HepG2 (cell line): ENCODE data around the gene KLF11. TPM values are rescaled to one million over a fixed set of nuclear protein-coding genes. Genes with fewer than 3 reads are reported as not detected.

ENCODE experiments used
- ATAC-seq: fragments of 200-7000 bp; cut with Tn5 transposase; 3 replicates; pipeline ENCODE4 v1.9.1; 2020; ENCODE audit warnings: mild to moderate bottlenecking, moderate library complexity
- BruUV-seq: library from RNA; stranded (reverse); fragments of 400-500 nt; replicated peaks from 2 replicates; lab custom pipeline; 2021; lab: Mats Ljungman, UMichigan
- CTCF ChIA-PET: fragments of 300-600 bp; formaldehyde crosslinking; extraction: SDS; loops from one replicate; lab custom pipeline; 2021; ENCODE audit warnings: low total read pairs, inconsistent platforms, low intra/inter-chr PET ratio; lab: Yijun Ruan, JAX
- POLR2A ChIA-PET: fragments of 350-600 bp; sonication (Branson Sonifier 250); formaldehyde crosslinking; loops from one replicate; lab custom pipeline; 2020; ENCODE audit warnings: antibody characterized with exemption, inconsistent platforms; lab: Yijun Ruan, JAX
- DNase-seq: peaks from one replicate; pipeline ENCODE4 v3.0.0-alpha.2; 2015; ENCODE audit warnings: low spot score
- FAIRE-seq: peaks from 3 replicates; lab custom pipeline; 2011; peaks lifted over from hg19 to GRCh38; lab: Jason Lieb, UNC
- H2AFZ ChIP-seq: one replicate; pipeline ENCODE4 v1.6.1; 2011; ENCODE audit warnings: low read length, inconsistent platforms
- H3K27ac ChIP-seq: fragments of 300-600 bp; 3 replicates; pipeline ENCODE4 v1.8.0; 2011; ENCODE audit warnings: mixed run types, mild to moderate bottlenecking, mixed read lengths, low read length, inconsistent platforms; ENCODE audit not compliant: insufficient read depth; ENCODE audit errors: extremely low read length
- H3K27me3 ChIP-seq, 2 experiments: fragments of 200-600 bp in 1 of 2; 2 replicates in 1 of 2; 3 replicates in 1 of 2; pipeline versions ENCODE4 v1.6.0 to v1.8.0; 2011; ENCODE audit warnings: low read length in 2 of 2, mild to moderate bottlenecking in 2 of 2, moderate library complexity in 2 of 2, inconsistent platforms in 1 of 2; ENCODE audit not compliant: insufficient read depth in 2 of 2, control insufficient read depth in 1 of 2
- H3K36me3 ChIP-seq, 2 experiments: fragments of 200-600 bp in 1 of 2; replicated peaks in 1 of 2; 2 replicates in 1 of 2; 3 replicates in 1 of 2; pipeline versions ENCODE4 v1.5.1 to v1.8.0; 2011; ENCODE audit warnings: low read length in 2 of 2, inconsistent platforms in 1 of 2; ENCODE audit not compliant: insufficient read depth in 2 of 2, control insufficient read depth in 1 of 2
- H3K4me1 ChIP-seq: 2 replicates; pipeline ENCODE4 v1.5.1; 2012; ENCODE audit warnings: low read length, inconsistent platforms; ENCODE audit not compliant: insufficient read depth
- H3K4me2 ChIP-seq: 2 replicates; pipeline ENCODE4 v1.6.0; 2011; ENCODE audit warnings: low read depth, low read length, inconsistent platforms
- H3K4me3 ChIP-seq, 3 experiments: fragments of 200-600 bp in 1 of 3; sonication (generic), shearing (Covaris generic) in 1 of 3; replicated peaks in 1 of 3; 2 replicates each; pipeline ENCODE4 v1.5.1; 2011 to 2016; ENCODE audit warnings: low read length in 3 of 3, inconsistent platforms in 2 of 3, low read depth in 2 of 3, mild to moderate bottlenecking in 2 of 3, control low read depth in 1 of 3, mixed read lengths in 1 of 3; ENCODE audit not compliant: insufficient read depth in 1 of 3
- H3K79me2 ChIP-seq: one replicate; pipeline ENCODE4 v1.6.1; 2011; ENCODE audit warnings: low read length, inconsistent platforms; ENCODE audit not compliant: insufficient read depth
- H3K9ac ChIP-seq: 2 replicates; pipeline ENCODE4 v1.6.0; 2011; ENCODE audit warnings: mild to moderate bottlenecking, low read depth, low read length, inconsistent platforms; ENCODE audit not compliant: insufficient read depth
- H3K9me3 ChIP-seq: 2 replicates; pipeline ENCODE4 v1.5.1; 2012; ENCODE audit warnings: mild to moderate bottlenecking, low read length
- H4K20me1 ChIP-seq: 2 replicates; pipeline ENCODE4 v1.6.0; 2011; ENCODE audit warnings: inconsistent platforms, mild to moderate bottlenecking, low read length, moderate library complexity; ENCODE audit not compliant: insufficient read depth
- NCOR1 ChIP-seq: fragments of 200-600 bp; sonication (generic); IDR thresholded peaks from 2 replicates; pipeline ENCODE4 v1.7.0; 2017; ENCODE audit warnings: antibody characterized with exemption, low read length, borderline replicate concordance
- POLR2AphosphoS2 ChIP-seq: IDR thresholded peaks from 2 replicates; pipeline ENCODE4 v1.6.1; 2011; ENCODE audit warnings: low read depth, low read length, improper control_type of control experiment
- RAD21 ChIP-seq: fragments of 450-650 bp; formaldehyde crosslinking; IDR thresholded peaks from 2 replicates; pipeline ENCODE4 v1.5.0; 2020; ENCODE audit warnings: mild to moderate bottlenecking
- STAG1 ChIP-seq: sonication (generic); formaldehyde crosslinking; IDR thresholded peaks from 2 replicates; pipeline ENCODE4 v1.4.0; 2020; ENCODE audit warnings: missing genetic modification reagents
- WGBS: methylation state at CpG from one replicate; pipeline ENCODE4 v1.1.6; 2017; ENCODE audit warnings: low lambda C conversion rate; 5-methylcytosine and 5-hydroxymethylcytosine counted together
- in situ Hi-C: cut with HindIII; loops from 2 replicates; pipeline ENCODE4 v1.10.0; 2017; ENCODE audit warnings: low pct_unique_long_range_greater_than_20kb; ENCODE audit not compliant: extremely low pct_ligation_motif_present
- intact Hi-C: fragments of 100-400 bp; cut with micrococcal nuclease; formaldehyde crosslinking; loops from one replicate; pipeline ENCODE4 v1.10.0; 2022; ENCODE audit not compliant: unreplicated experiment
- polyA plus RNA-seq, 8 experiments: library from polyadenylated mRNA; depleted of rRNA in 3 of 8; stranded (reverse) in 7 of 8; unstranded in 1 of 8; fragments of >200 nt; fragmentation: Illumina TruSeq in 4 of 8; extraction: Trizol in 4 of 8; gene quantifications; 2 replicates each; pipeline versions ENCODE4 v1.2.1 to v1.2.3, GENCODE V29; 2011 to 2016; ENCODE audit warnings: low read depth in 4 of 8, missing spikeins in 1 of 8, mixed read lengths in 1 of 8; ENCODE audit not compliant: insufficient read depth in 1 of 8
- total RNA-seq, 5 experiments: library from RNA; depleted of rRNA; stranded (reverse); fragments of >200 nt; fragmentation: Illumina TruSeq; extraction: Trizol; gene quantifications; 2 replicates each; pipeline ENCODE4 v1.2.3, GENCODE V29; 2016; ENCODE audit warnings: low read depth in 1 of 5
- TF ChIP-seq, protein P1 (sequence below): sonication (generic); formaldehyde crosslinking; IDR thresholded peaks from 2 replicates; pipeline ENCODE4 v1.4.0; 2020; ENCODE audit warnings: missing genetic modification reagents, mild to moderate bottlenecking, borderline replicate concordance
- TF ChIP-seq, protein P2 (sequence below): sonication (generic); formaldehyde crosslinking; IDR thresholded peaks from 2 replicates; pipeline ENCODE4 v1.4.0; 2020; ENCODE audit warnings: missing genetic modification reagents
- TF ChIP-seq, protein P3 (sequence below): sonication (generic); formaldehyde crosslinking; IDR thresholded peaks from 2 replicates; pipeline ENCODE4 v1.5.0; 2020; ENCODE audit warnings: mild to moderate bottlenecking, missing genetic modification reagents, moderate library complexity

KLF11 gene
- total and polyA plus RNA-seq, 2 of the 13 experiments (the other 11 are each of a cell fraction or from before 2014, with no cell fraction given) = 2.5 to 11.8 TPM

DNA sequence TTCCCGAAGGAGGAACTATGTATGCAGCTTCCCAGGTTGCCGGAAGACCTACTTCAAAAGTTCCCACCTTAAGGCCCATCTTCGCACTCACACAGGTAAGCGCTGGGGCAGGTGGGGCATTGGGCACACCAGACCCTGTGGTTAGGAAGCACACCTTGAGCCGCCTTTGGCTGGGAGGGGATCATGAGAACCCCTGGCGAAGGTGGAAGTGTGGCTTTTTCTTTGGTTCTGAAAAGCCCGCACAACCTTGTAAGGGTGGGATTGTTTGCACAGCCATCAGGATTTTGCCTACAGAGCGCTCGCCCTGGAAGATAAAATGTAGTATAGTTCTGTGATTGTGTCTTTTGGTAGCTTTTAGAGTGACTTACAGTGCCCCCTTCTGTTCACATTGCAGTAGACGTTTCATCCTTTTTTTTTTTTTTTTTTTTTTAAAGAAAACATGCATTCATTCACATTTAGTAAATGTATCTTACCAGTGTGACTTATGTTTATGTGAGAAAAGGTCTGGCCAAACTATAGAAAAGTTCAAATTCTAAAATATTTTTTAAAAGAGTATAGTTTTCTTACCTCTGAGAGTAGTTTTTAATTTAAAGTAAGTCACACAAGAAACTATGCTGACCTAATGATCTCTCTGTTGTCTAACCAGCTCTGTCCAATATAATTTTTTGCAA, 5.3 kb downstream of the KLF11 start:
- peaks cover 9% of the 10 kb centered on the region; the same call in 1 of the 2 replicates for H4K20me1 ChIP-seq
- in situ Hi-C loops = loop anchor here (5.0 kb wide), 1 partner anchor 251 kb away; no protein-coding TSS in a partner anchor
- no peak overlapping the region for H3K9ac ChIP-seq
- H3K79me2 ChIP-seq = no peaks in the 10 kb centered on the region
- no TSS peak for BruUV-seq
- ChIA-PET CTCF (interaction anchor here (0.8 to 2.5 kb wide), 5 partner anchors 20 to 278 kb away, joined by 3 to 25 read pairs (median 14); no protein-coding TSS in a partner anchor), POLR2A (interaction anchor here (1.4 kb wide), 1 partner anchor 9 kb away, joined by 6 read pairs; no protein-coding TSS in a partner anchor)
- DNase-seq (no peak), ATAC-seq (peak; percentile 12; the same call in 2 of the 3 replicates), FAIRE-seq (peak; percentile 66)
- H3K4me2 ChIP-seq = no peak overlapping the region
- H3K27ac ChIP-seq = no peak overlapping the region
- no peak overlapping the region for H2AFZ ChIP-seq
- no peak overlapping the region for H3K4me3 ChIP-seq
- H3K4me1 ChIP-seq = peaks cover 23% of the 10 kb centered on the region
- peaks cover 4 to 17% of the 10 kb centered on the region in 2 experiments; a peak in 4 of 5 replicates for H3K36me3 ChIP-seq
- intact Hi-C loops = loop anchor here (1.0 kb wide), 4 partner anchors 64 to 278 kb away; no protein-coding TSS in a partner anchor
- TF ChIP-seq, protein P1, sequence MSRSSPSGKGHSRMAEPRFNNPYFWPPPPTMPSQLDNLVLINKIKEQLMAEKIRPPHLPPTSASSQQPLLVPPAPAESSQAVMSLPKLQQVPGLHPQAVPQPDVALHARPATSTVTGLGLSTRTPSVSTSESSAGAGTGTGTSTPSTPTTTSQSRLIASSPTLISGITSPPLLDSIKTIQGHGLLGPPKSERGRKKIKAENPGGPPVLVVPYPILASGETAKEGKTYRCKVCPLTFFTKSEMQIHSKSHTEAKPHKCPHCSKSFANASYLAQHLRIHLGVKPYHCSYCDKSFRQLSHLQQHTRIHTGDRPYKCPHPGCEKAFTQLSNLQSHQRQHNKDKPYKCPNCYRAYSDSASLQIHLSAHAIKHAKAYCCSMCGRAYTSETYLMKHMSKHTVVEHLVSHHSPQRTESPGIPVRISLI (CRISPR knock-in tag) = peak; percentile 94
- TF ChIP-seq, protein P2, sequence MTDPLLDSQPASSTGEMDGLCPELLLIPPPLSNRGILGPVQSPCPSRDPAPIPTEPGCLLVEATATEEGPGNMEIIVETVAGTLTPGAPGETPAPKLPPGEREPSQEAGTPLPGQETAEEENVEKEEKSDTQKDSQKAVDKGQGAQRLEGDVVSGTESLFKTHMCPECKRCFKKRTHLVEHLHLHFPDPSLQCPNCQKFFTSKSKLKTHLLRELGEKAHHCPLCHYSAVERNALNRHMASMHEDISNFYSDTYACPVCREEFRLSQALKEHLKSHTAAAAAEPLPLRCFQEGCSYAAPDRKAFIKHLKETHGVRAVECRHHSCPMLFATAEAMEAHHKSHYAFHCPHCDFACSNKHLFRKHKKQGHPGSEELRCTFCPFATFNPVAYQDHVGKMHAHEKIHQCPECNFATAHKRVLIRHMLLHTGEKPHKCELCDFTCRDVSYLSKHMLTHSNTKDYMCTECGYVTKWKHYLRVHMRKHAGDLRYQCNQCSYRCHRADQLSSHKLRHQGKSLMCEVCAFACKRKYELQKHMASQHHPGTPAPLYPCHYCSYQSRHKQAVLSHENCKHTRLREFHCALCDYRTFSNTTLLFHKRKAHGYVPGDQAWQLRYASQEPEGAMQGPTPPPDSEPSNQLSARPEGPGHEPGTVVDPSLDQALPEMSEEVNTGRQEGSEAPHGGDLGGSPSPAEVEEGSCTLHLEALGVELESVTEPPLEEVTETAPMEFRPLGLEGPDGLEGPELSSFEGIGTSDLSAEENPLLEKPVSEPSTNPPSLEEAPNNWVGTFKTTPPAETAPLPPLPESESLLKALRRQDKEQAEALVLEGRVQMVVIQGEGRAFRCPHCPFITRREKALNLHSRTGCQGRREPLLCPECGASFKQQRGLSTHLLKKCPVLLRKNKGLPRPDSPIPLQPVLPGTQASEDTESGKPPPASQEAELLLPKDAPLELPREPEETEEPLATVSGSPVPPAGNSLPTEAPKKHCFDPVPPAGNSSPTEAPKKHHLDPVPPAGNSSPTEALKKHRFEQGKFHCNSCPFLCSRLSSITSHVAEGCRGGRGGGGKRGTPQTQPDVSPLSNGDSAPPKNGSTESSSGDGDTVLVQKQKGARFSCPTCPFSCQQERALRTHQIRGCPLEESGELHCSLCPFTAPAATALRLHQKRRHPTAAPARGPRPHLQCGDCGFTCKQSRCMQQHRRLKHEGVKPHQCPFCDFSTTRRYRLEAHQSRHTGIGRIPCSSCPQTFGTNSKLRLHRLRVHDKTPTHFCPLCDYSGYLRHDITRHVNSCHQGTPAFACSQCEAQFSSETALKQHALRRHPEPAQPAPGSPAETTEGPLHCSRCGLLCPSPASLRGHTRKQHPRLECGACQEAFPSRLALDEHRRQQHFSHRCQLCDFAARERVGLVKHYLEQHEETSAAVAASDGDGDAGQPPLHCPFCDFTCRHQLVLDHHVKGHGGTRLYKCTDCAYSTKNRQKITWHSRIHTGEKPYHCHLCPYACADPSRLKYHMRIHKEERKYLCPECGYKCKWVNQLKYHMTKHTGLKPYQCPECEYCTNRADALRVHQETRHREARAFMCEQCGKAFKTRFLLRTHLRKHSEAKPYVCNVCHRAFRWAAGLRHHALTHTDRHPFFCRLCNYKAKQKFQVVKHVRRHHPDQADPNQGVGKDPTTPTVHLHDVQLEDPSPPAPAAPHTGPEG (CRISPR knock-in tag) = no peak
- TF ChIP-seq NCOR1 = no peak
- TF ChIP-seq, protein P3, sequence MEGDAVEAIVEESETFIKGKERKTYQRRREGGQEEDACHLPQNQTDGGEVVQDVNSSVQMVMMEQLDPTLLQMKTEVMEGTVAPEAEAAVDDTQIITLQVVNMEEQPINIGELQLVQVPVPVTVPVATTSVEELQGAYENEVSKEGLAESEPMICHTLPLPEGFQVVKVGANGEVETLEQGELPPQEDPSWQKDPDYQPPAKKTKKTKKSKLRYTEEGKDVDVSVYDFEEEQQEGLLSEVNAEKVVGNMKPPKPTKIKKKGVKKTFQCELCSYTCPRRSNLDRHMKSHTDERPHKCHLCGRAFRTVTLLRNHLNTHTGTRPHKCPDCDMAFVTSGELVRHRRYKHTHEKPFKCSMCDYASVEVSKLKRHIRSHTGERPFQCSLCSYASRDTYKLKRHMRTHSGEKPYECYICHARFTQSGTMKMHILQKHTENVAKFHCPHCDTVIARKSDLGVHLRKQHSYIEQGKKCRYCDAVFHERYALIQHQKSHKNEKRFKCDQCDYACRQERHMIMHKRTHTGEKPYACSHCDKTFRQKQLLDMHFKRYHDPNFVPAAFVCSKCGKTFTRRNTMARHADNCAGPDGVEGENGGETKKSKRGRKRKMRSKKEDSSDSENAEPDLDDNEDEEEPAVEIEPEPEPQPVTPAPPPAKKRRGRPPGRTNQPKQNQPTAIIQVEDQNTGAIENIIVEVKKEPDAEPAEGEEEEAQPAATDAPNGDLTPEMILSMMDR (CRISPR knock-in tag) = peak; percentile 71
- peak; percentile 91; the same call in 1 of the 2 replicates for TF ChIP-seq POLR2AphosphoS2
- TF ChIP-seq RAD21 (CRISPR knock-in tag) = peak; percentile 36; the same call in 1 of the 2 replicates
- peak; percentile 73 for TF ChIP-seq STAG1 (CRISPR knock-in tag)
- WGBS = 72% methylated on average over 10 of the region's 10 CpGs
- no peaks in the 10 kb centered on the region; a peak in 1 of 5 replicates for H3K27me3 ChIP-seq
- H3K9me3 ChIP-seq = no peaks in the 10 kb centered on the region
